Loucy (cell line): ENCODE data around the gene DUSP6.

Experiments used
- CTCF ChIP-seq: fragments of 200-600 bp; sonication (generic); conservative IDR thresholded peaks from 2 replicates; pipeline ENCODE4 v1.5.1; 2014; ENCODE audit warnings: mild to moderate bottlenecking, antibody characterized with exemption, low read length
- EZH2phosphoT487 ChIP-seq: fragments of 200-600 bp; IDR thresholded peaks from 2 replicates; pipeline ENCODE4 v1.6.1; 2018; ENCODE audit warnings: antibody characterized with exemption, mild to moderate bottlenecking, moderate library complexity, borderline replicate concordance

GRCh38 chr12:89372584-89373370, 20.5 kb upstream of the DUSP6 start:
- no peak for TF ChIP-seq CTCF
- no peak for TF ChIP-seq EZH2phosphoT487
